GM15510 (cell line): ENCODE results near the gene POLR3GL.

Source experiments
- POLR2A ChIP-seq: IDR thresholded peaks from 3 replicates; pipeline ENCODE4 v1.6.1; 2011; ENCODE audit warnings: borderline replicate concordance; ENCODE audit not compliant: insufficient read length; ENCODE audit errors: extremely low read depth

The POLR3GL gene

DNA sequence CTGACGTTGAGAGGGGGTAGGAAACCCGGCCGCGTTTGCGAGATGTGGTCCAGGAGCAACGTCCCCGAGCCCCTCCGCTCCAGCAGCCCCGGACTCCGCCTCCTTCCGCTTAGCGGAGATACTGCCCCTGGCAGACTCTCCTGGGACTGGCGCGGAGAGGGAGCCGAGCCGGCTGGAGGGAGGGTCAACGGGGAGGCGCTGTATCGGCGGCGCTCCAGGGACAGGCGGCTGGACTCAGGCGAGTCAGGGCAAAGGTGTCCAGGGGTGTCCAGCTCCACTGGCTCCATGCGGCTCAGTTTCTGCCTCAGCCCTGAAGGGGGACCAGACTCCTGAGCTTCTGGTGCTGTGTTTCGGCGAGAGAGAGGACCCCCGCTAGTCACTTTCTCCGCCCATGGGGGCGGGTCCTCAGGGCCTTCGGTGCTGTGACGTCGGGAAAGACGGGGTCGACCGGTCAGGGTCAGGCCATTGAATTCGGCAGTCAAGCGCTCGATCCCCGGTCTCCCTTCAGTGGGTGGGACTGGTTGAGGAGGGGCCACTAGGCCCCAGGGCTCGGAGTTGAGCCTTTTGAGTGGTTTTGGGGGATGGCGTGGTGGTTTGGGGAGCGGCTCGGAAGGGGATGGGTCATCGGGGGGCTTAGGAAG lies 3.9 kb upstream of the POLR3GL start:
- peak; percentile 31 for TF ChIP-seq POLR2A

GRCh38 chr1:145961109-145961424 lies 3.4 kb upstream of the POLR3GL start:
- TF ChIP-seq POLR2A, result no peak

GRCh38 chr1:145961425-145962156 lies 2.9 kb upstream of the POLR3GL start:
- TF ChIP-seq POLR2A, result no peak

- TF ChIP-seq POLR2A, result no peak
Measured at GRCh38 chr1:145962157-145963102, 2.1 kb upstream of the POLR3GL start.

GRCh38 chr1:145963265-145964019 lies 1.0 kb upstream of the POLR3GL start:
- TF ChIP-seq POLR2A, result no peak

- TF ChIP-seq POLR2A, result no peak
Measured at GRCh38 chr1:145965119-145965744, 742 bp downstream of the POLR3GL start.

GRCh38 chr1:145967288-145967687 lies 2.8 kb downstream of the POLR3GL start:
- no peak for TF ChIP-seq POLR2A

GRCh38 chr1:145972580-145972979 lies 8.1 kb downstream of the POLR3GL start:
- no peak for TF ChIP-seq POLR2A

DNA sequence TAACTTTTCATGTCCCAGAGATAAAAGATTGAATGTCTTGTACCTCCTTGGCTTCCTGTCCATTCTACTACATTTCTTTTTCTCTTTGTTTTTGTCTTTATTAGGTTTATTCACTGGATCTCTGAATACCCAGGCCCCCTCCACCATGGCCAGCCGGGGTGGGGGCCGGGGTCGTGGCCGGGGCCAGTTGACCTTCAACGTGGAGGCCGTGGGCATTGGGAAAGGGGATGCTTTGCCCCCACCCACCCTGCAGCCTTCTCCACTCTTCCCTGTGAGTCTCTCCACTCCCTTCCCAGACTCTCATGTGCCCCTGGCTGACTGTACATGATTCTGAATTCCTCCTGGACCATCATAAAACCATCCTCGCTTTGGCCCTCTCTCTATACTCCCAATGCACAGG lies 10.2 kb downstream of the POLR3GL start:
- no peak for TF ChIP-seq POLR2A

GRCh38 chr1:145975216-145975615 lies 10.7 kb downstream of the POLR3GL start:
- TF ChIP-seq POLR2A, result no peak

GRCh38 chr1:145977016-145977415 lies 12.5 kb downstream of the POLR3GL start:
- no peak for TF ChIP-seq POLR2A

GRCh38 chr1:145977486-145978470 lies 13.3 kb downstream of the POLR3GL start:
- TF ChIP-seq POLR2A, result no peak

DNA sequence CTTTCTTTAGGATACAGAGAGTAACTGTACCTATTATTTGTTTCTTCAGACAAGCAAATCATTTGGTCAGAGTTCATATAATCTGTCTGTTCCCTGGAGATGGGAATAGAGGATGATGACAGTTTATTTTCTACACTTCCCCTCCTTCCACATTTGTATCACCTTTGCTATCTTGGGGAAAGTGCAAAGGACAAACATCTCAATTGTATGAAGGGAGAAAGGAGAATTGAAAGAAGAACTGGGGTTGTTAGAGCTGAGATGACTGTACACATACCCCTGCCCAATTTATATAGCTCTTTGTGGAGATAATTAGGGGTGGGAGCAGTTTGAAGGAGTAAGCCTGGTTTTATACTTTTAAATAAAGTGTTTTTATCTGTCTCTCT lies 14.0 kb downstream of the POLR3GL start:
- no peak for TF ChIP-seq POLR2A
